GM12864 (cell line): ENCODE measurements around the gene SLAMF8.

Experiments used
- DNase-seq: peaks from one replicate; pipeline ENCODE4 v3.0.0-alpha.2; 2011; ENCODE audit warnings: low read depth
- H3K4me3 ChIP-seq: 2 replicates; pipeline ENCODE4 v1.5.1; 2011; ENCODE audit warnings: mild to moderate bottlenecking, low read depth, low read length, control low read depth
- TF ChIP-seq, protein P1 (sequence below): IDR thresholded peaks from 2 replicates; pipeline ENCODE4 v1.5.1; 2011; ENCODE audit warnings: low read depth, mild to moderate bottlenecking, moderate library complexity, low read length, control low read depth, inconsistent platforms; ENCODE audit errors: missing control alignments

SLAMF8 gene

DNA sequence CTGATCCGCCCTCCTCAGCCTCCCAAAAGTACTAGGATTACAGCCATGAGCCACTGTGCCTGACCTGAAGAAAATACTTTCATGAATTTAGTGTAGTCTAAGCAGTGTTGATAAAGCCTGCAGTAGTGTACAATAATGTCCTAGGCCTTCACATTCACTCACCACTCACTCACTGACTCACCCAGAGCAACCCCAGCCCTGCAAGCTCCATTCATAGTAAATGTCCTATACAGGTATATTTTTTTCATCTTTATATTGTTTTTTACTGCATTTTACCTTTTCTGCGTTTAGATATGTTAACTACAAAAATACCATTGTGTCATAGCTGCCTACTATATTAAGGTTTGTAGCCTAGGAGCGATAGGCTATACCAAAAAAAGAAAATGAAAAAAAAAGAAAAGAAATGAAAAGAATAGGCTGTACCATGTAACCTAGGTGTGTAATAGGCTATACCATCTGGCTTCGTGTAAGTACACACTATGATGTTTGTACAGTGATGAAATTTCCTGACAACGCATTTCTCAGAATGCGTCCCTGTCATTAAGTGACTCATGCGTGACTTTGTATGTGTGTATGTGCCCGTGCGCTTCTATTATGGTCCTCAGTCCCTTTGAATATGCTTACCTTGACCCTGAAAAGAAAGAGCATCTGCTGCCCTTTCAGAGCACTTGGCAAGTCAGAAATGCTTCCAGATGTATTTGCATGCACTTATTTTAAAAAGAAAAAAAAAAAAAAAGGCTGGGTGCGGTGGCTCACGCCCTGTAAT lies 9.2 kb upstream of the SLAMF8 start:
- no peak overlapping the region for H3K4me3 ChIP-seq
- no peak for DNase-seq
- TF ChIP-seq, protein P1, sequence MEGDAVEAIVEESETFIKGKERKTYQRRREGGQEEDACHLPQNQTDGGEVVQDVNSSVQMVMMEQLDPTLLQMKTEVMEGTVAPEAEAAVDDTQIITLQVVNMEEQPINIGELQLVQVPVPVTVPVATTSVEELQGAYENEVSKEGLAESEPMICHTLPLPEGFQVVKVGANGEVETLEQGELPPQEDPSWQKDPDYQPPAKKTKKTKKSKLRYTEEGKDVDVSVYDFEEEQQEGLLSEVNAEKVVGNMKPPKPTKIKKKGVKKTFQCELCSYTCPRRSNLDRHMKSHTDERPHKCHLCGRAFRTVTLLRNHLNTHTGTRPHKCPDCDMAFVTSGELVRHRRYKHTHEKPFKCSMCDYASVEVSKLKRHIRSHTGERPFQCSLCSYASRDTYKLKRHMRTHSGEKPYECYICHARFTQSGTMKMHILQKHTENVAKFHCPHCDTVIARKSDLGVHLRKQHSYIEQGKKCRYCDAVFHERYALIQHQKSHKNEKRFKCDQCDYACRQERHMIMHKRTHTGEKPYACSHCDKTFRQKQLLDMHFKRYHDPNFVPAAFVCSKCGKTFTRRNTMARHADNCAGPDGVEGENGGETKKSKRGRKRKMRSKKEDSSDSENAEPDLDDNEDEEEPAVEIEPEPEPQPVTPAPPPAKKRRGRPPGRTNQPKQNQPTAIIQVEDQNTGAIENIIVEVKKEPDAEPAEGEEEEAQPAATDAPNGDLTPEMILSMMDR, result no peak

DNA sequence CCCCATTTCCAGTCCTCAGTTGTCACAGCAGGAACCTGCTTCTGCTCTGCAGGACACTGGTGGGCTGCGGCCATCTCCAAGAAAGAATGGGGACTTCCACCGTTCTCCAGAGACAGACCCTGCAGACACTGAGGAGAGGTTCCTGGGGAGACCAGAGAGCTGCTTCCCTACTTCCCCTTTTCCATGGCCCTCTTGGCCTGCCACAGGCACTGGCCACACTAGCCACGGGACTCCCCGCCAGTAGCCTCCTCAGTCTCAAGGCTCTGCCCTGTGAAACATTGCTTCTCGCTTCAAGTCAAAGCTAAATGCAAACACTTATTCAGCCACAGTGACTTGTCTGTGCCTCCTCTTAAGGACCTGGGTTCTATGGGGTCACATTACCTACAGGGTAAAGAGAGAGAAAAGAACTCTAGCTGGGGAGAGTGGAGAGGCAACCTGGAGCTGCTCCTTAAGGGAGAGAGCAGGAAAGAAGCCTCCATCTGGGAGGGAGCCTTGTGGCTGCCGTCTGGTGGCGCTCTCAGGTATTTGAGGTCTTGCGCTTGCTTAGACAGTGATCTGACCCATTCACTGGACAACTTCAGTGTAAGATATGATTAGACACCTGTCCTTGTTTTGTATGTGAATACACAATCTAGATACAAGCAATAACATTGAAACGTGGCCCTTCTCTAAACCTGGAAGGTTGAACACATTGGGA lies 5.4 kb upstream of the SLAMF8 start:
- TF ChIP-seq, protein P1, result no peak
- DNase-seq, result no peak
- no peak overlapping the region for H3K4me3 ChIP-seq

DNA sequence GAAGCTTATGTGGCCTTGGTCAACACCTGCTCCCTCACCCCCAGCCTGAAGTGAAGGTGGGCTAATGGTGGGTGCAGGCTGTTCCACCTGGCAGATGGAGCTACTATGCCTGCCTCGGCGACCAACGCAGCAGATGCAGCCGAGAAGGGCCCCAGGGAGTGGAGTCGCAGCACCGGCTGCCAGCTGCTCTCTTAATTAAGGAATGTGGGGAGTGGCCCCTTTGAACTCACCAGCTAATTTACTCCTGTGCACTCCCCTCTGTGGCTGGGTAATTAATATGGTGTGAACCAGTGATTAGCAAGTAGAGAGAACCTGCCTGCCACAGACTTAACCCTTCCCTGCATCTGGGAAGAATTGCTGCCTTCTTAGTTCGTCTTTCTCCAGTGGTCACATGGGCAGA lies 3.3 kb upstream of the SLAMF8 start:
- no peak for DNase-seq
- no peak overlapping the region for H3K4me3 ChIP-seq
- TF ChIP-seq, protein P1, result no peak

DNA sequence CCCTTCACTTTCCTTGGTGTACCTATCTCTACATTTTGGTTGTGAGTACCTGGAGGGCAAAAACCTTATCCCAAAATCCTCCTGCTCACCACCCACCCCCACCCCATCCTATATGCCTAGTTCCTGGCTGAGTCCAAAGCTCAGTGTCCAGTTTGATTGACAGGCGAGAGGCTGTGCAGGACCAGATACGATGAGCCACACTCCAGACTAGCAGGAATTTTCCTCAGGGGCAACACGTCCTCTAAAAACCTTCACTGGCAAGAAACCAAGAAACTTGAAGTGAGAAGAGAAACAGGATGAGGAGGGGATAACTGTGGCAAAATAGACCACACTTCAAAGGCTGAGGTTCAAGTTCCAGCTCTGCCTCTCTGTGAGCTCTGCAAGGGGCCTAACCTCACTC lies 1.1 kb upstream of the SLAMF8 start:
- DNase-seq, result no peak
- TF ChIP-seq, protein P1, result no peak
- H3K4me3 ChIP-seq, result no peak overlapping the region

DNA sequence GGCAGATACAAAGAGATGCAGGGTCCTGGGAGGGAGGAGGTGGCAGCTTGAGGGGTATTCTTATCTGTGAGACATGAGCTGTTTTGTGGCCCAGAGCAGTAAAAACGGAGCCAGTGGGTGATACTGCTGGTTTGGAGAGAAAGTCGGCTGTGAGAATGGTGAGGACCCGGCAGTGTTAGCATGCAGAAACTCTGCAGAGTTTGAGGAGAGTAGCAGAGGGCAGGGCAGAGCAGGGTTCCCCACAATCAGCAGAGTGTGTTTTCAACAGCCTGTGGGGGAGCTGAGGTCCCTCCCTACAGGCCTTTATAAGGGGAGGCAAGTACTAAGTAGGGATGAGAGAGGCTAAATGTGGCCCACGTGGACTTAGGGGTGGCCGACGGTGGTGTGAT lies 423 bp downstream of the SLAMF8 start:
- H3K4me3 ChIP-seq, result no peak overlapping the region

DNA sequence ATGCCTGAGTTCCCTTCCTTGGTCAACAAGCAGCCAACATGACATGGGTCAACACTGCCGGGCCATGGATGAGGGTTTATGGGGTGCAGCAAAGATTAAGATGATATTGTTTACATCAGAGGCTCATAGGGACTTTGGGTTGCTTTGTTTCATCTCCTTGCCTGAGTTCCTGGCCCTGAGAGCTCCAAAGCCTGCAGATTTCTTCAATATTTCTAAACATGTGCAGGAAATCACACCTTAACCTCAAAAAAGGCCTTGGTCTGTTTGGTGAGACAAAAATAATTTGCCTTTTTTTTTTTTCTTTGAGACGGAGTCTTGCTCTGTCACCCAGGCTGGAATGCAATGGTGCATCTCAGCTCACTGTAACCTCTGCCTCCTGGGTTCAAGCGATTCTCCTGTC lies 876 bp downstream of the SLAMF8 start:
- TF ChIP-seq, protein P1, result no peak
- no peak overlapping the region for H3K4me3 ChIP-seq
- no peak for DNase-seq

More for the DNA sequence above, 423 bp downstream of the SLAMF8 start:
- TF ChIP-seq, protein P1, result no peak
- DNase-seq, result no peak
